ENCODE results near the gene CFAP97.

DNA sequence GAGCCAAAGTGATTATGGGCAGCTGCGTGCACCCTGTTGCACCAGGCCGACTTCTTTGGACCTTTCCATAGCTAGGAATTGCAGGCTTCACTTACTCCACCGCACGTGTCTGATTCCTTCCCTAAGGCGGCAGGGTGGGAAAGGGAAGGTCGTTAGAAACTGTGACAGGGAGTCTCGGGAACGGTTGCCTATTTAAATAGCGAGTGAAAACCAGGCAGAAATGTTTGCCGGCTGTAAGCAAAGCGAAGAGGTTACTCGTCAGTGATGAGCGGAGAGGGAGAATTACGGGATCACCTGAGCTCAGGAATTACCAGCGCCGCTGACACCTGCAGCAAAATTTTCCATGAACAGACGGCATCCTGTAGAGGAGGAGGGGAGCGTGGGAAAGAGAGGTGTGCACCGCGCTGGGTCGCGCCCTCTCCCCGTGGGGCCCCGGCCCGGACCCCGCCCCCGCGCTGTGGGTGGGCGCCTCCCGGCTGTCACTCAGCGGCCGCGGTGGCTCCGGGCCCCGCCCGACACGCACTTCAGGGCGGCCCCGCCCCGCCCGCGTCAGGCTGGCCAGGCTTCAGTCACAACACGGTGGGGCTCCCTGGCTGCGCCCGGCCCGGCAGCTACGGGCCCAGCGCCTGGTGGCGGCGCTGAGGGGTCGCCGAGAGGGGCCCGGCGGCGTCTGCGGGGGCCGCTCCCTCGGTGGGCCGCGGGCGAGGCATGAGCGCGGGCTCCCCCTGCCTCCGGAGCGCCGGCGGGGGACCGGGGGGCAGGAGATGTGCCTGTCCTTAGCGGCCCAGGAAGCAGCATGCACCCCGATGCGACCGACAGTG lies 5.4 kb upstream of the CFAP97 start, which contains the start of gene SNX25:
- TF ChIP-seq EZH2 (IDR thresholded peaks at IDR 0.05) (no peak), POLR2AphosphoS5 (IDR thresholded peaks at IDR 0.05; ENCODE audit: borderline replicate concordance, low read depth, low read length) (no peak)
